C4-2B (cell line): Measurements from ENCODE around the gene SORCS2.

Experiments
- CTCF ChIP-seq: fragments of 450-650 bp; conservative IDR thresholded peaks from 2 replicates; pipeline ENCODE4 v1.5.1; 2017; ENCODE audit warnings: mild to moderate bottlenecking
- ZFX ChIP-seq: fragments of 450-650 bp; IDR thresholded peaks from 2 replicates; pipeline ENCODE4 v1.6.1; 2017

DNA sequence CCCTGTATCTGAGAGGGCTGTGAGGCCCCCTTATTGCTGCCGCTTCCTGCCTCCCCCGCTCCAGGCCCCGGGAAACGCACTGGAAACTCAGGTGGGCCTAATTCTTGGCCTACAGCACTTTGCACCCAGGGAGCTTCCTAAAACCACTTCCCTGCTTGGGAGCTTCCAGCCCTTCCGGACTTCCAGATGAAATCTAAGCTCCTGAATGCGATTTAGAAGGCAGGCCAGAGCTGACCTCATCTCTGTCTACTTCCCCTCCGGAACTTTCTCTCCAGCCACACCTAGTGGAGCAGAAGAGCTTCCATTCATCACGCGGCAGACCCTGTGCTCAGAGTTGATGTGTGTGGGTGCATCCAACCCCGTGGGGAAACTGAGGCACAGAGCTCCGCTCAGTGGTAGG lies 84.2 kb downstream of the SORCS2 start:
- TF ChIP-seq CTCF (no peak), ZFX (no peak)
